DOHH2 (cell line): ENCODE results near the gene MMP19.

Experiments used
- EZH2phosphoT487 ChIP-seq: fragments of 200-600 bp; sonication (generic); IDR thresholded peaks from 2 replicates; pipeline ENCODE4 v1.6.1; 2017; ENCODE audit warnings: borderline replicate concordance, mild to moderate bottlenecking, antibody characterized with exemption, low read length, moderate library complexity, mixed read lengths
- TF ChIP-seq, protein P1 (sequence below): fragments of 200-600 bp; sonication (generic); IDR thresholded peaks from one replicate; pipeline ENCODE4 v1.5.1; 2014; ENCODE audit warnings: antibody characterized with exemption, mild to moderate bottlenecking, low read depth, low read length; ENCODE audit not compliant: poor library complexity, severe bottlenecking

DNA sequence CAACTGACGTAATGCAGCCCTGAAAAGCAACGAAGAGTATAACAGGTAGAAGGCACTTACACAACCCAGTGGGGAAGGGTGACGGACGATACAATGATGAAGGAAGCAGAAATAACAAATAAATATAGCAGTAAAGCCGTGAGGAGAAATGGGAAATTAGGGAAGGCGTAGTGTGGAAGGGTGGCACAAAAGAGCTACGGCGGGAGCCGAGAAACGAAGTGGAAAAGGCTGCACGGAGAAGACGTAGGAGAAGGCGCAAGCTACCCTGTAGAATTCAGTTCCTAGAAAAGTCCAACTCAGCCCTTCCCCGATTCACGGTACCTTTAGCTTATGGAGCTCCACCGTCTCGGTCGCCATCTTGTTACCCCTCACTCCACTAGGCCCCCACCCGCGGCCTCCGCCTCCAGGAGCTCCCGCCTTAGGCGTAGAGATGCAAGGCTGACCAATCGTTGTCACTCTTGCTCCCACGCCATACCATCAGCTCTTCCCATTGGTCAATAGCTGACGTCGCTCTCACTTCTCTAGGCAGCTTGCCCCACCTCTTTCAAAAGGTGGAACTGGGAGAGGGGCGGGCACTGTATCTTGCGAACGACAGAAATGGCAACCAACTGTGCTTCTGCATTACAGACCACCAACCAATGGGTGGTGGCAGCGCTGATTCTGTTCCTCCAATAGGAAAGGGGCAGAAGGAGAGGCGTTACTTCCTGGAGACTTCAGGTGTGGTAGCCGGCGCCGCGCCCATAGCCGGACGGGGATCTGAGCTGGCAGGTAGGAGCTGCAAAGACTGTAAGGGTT is 25.2 kb downstream of the MMP19 start, which contains the start of the genes ORMDL2 and SARNP:
- TF ChIP-seq, protein P1, sequence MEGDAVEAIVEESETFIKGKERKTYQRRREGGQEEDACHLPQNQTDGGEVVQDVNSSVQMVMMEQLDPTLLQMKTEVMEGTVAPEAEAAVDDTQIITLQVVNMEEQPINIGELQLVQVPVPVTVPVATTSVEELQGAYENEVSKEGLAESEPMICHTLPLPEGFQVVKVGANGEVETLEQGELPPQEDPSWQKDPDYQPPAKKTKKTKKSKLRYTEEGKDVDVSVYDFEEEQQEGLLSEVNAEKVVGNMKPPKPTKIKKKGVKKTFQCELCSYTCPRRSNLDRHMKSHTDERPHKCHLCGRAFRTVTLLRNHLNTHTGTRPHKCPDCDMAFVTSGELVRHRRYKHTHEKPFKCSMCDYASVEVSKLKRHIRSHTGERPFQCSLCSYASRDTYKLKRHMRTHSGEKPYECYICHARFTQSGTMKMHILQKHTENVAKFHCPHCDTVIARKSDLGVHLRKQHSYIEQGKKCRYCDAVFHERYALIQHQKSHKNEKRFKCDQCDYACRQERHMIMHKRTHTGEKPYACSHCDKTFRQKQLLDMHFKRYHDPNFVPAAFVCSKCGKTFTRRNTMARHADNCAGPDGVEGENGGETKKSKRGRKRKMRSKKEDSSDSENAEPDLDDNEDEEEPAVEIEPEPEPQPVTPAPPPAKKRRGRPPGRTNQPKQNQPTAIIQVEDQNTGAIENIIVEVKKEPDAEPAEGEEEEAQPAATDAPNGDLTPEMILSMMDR: no peak
- no peak for TF ChIP-seq EZH2phosphoT487
